Measurements from ENCODE around the gene TMEM185A. TPM values are rescaled to one million over a fixed set of nuclear protein-coding genes. Genes with fewer than 3 reads are reported as not detected.
A peak's percentile ranks its signal among the peaks of the same experiment; 100 is the strongest.
"Not testable (repeated sequence)": the region's sequence is repeated elsewhere in the genome, so short reads cannot be mapped to it uniquely, and the experiment has no call there.

The TMEM185A gene
- total and polyA plus RNA-seq, 10 of the 15 experiments (the other 5 are each of a cell fraction or from before 2014, with no cell fraction given) = 2.4 to 25.1 (median 12.0) TPM

DNA sequence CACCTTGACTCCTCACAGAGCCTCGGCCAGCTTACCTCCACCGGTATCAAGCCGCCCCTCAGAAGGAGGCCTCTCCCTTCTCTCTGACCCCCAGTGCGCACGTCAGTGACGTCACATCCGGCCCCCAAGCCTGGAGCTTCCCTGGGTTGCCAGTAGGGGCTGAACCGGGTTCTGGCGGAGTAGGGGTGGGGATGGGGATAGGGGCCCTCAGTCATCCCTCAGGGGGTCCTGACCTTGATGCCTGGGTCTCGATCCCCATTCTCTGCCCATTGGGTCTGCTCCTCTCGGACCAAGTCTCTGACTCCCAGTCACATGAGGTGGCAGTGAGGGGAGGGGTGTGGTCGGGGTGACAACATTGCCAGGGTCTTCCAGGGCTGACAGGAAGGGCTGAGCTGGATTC is 44.2 kb downstream of the TMEM185A start, which contains the start of gene MAGEA9B:
MAGEA9B (minus strand) TSS at position 101 of the 400 bp plus-strand sequence. CDS start 4,280 bp downstream, outside the sequence.
- POLR2A ChIA-PET; FAIRE-seq; H3K9ac ChIP-seq (ENCODE audit: control insufficient read depth, insufficient read depth, low read length); H3K79me2 ChIP-seq (ENCODE audit: control insufficient read depth, insufficient read depth, low read length); H3K9me3 ChIP-seq (replicated peaks; ENCODE audit: control insufficient read depth, insufficient read depth, low read length); SMC1A ChIA-PET (ENCODE audit: uncharacterized antibody, unreplicated experiment); intact Hi-C loops (cut with micrococcal nuclease; ENCODE audit: unreplicated experiment); ATAC-seq; DNase-seq (ENCODE audit: low read depth, low spot score); H3K27ac ChIP-seq (ENCODE audit: control insufficient read depth, insufficient read depth); H3K4me2 ChIP-seq (ENCODE audit: control insufficient read depth, insufficient read depth); in situ Hi-C loops (cut with MboI); H2AFZ ChIP-seq (ENCODE audit: control insufficient read depth, low read depth, low read length); H3K4me3 ChIP-seq; BruUV-seq (replicated peaks); H3K27me3 ChIP-seq (replicated peaks in 1 of 2; ENCODE audit: control insufficient read depth in 2 of 2, insufficient read depth in 2 of 2, low read length in 1 of 2); RAD21 ChIA-PET (ENCODE audit: unreplicated experiment); H3K36me3 ChIP-seq (ENCODE audit: control insufficient read depth in 2 of 2, insufficient read depth in 2 of 2, low read length in 1 of 2); H3K4me1 ChIP-seq (ENCODE audit: control insufficient read depth, insufficient read depth, low read length); CTCF ChIA-PET; H4K20me1 ChIP-seq (ENCODE audit: control insufficient read depth, insufficient read depth): not testable (repeated sequence)
- WGBS (ENCODE audit: insufficient coverage, insufficient replicate concordance, low lambda C conversion rate, missing lambda C conversion rate) = no CpG with 5 or more reads among the region's 12 CpGs

DNA sequence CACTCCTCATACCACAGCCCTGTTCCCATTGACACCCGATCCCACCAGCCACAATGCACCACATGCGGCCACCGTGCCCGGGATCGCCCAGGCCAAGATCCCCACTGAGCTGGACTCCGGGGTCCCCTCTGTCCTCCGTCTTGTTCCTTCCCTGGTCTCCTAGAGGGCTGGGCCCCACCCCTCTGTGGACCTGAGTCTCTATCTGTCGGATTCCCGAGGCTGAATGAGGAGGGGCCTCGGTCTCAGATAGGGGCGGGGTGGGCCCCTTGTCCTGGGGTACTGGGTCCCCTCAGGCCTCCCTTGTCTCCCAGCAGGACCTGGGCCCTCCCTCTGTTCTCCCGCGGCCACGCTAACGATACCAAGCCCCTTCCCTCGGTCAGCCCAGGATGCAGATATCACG is 46.0 kb downstream of the TMEM185A start:
- H3K9ac ChIP-seq (ENCODE audit: control insufficient read depth, insufficient read depth, low read length); H4K20me1 ChIP-seq (ENCODE audit: control insufficient read depth, insufficient read depth); H3K9me3 ChIP-seq (replicated peaks; ENCODE audit: control insufficient read depth, insufficient read depth, low read length); H3K4me2 ChIP-seq (ENCODE audit: control insufficient read depth, insufficient read depth); H2AFZ ChIP-seq (ENCODE audit: control insufficient read depth, low read depth, low read length); H3K27me3 ChIP-seq (replicated peaks in 1 of 2; ENCODE audit: control insufficient read depth in 2 of 2, insufficient read depth in 2 of 2, low read length in 1 of 2); H3K4me3 ChIP-seq; CTCF ChIA-PET; in situ Hi-C loops (cut with MboI); H3K79me2 ChIP-seq (ENCODE audit: control insufficient read depth, insufficient read depth, low read length); H3K27ac ChIP-seq (ENCODE audit: control insufficient read depth, insufficient read depth); ATAC-seq; SMC1A ChIA-PET (ENCODE audit: uncharacterized antibody, unreplicated experiment); POLR2A ChIA-PET; H3K4me1 ChIP-seq (ENCODE audit: control insufficient read depth, insufficient read depth, low read length); H3K36me3 ChIP-seq (ENCODE audit: control insufficient read depth in 2 of 2, insufficient read depth in 2 of 2, low read length in 1 of 2); FAIRE-seq; BruUV-seq (replicated peaks); DNase-seq (ENCODE audit: low read depth, low spot score); RAD21 ChIA-PET (ENCODE audit: unreplicated experiment); intact Hi-C loops (cut with micrococcal nuclease; ENCODE audit: unreplicated experiment): not testable (repeated sequence)
- WGBS (ENCODE audit: insufficient coverage, insufficient replicate concordance, low lambda C conversion rate, missing lambda C conversion rate) = 67% methylated on average over 3 of the region's 17 CpGs

DNA sequence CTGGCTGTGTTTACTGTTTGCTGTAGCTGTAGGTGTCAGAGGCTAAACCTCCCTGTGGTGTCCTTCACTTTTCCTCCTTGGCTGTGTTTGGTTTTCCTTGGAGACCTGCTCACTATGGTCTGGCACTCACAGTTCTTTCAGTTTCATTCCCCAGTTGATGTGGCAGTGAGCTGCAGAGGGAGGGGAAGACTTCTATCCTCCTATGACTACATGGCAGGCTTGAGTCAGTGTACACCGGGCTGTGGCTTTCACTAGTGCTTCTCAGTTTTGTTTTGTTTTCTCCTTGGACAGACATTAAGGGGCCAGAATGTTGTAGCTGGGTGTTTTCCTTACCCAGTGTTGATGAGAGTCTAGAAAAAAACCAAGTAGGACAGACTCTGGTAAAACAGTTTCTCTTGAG is 58.1 kb downstream of the TMEM185A start:
- in situ Hi-C loops (cut with MboI); H3K4me2 ChIP-seq (ENCODE audit: control insufficient read depth, insufficient read depth); CTCF ChIA-PET; H3K27ac ChIP-seq (ENCODE audit: control insufficient read depth, insufficient read depth); H3K9ac ChIP-seq (ENCODE audit: control insufficient read depth, insufficient read depth, low read length); H3K9me3 ChIP-seq (replicated peaks; ENCODE audit: control insufficient read depth, insufficient read depth, low read length); H3K79me2 ChIP-seq (ENCODE audit: control insufficient read depth, insufficient read depth, low read length); H3K4me3 ChIP-seq; BruUV-seq (replicated peaks); H3K36me3 ChIP-seq (ENCODE audit: control insufficient read depth in 2 of 2, insufficient read depth in 2 of 2, low read length in 1 of 2); RAD21 ChIA-PET (ENCODE audit: unreplicated experiment); H3K4me1 ChIP-seq (ENCODE audit: control insufficient read depth, insufficient read depth, low read length); DNase-seq (ENCODE audit: low read depth, low spot score); POLR2A ChIA-PET; H2AFZ ChIP-seq (ENCODE audit: control insufficient read depth, low read depth, low read length); H3K27me3 ChIP-seq (replicated peaks in 1 of 2; ENCODE audit: control insufficient read depth in 2 of 2, insufficient read depth in 2 of 2, low read length in 1 of 2); intact Hi-C loops (cut with micrococcal nuclease; ENCODE audit: unreplicated experiment); SMC1A ChIA-PET (ENCODE audit: uncharacterized antibody, unreplicated experiment); H4K20me1 ChIP-seq (ENCODE audit: control insufficient read depth, insufficient read depth): not testable (repeated sequence)
- peak; percentile 13 for FAIRE-seq
- ATAC-seq = peak; percentile 100
- WGBS (ENCODE audit: insufficient coverage, insufficient replicate concordance, low lambda C conversion rate, missing lambda C conversion rate) = no CpG with 5 or more reads among the region's 1 CpG

Data from GM12878 (cell line).